HG03439 (cell line): ENCODE data around the gene QDPR.
"Not testable (repeated sequence)": the region's sequence is repeated elsewhere in the genome, so short reads cannot be mapped to it uniquely, and the experiment has no call there.

Experiments
- ATAC-seq: cut with Tn5 transposase; IDR thresholded peaks from one replicate; pipeline ENCODE4 v1.9.1; 2021; ENCODE audit warnings: mild to moderate bottlenecking, moderate library complexity; ENCODE audit not compliant: unreplicated experiment

QDPR gene

DNA sequence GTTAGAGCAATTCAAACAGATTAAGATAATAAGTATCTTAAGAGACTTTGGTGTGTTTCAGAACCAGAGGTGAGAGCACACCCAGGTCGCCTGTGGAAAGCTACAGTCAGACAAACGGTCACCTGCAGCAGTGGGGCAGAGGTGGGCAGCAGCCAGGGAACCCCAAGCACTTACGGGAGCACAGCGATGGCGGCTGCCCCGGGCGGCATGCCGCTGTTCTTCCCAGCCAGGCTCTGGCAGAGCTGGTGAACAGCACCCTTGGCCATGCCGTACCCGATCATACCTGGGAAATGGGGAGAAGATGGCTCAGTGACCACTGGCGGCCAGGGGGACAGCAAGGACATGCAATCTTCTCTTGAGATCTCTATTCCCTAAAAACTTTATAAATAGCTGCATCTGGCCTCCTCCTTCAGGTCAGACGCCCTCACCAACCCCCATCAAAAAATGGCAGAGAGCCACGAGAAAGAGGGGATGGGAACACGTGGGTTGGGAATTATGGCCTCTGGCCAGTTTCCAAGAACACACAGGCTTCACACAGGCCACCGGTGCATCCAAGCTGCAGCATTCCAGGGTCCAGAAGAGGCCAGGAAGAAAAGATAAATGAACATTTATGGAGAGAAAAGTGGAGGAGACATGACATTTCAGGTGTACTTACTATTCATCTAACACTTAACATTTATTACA, 19.7 kb downstream of the QDPR start:
- no peak for ATAC-seq

DNA sequence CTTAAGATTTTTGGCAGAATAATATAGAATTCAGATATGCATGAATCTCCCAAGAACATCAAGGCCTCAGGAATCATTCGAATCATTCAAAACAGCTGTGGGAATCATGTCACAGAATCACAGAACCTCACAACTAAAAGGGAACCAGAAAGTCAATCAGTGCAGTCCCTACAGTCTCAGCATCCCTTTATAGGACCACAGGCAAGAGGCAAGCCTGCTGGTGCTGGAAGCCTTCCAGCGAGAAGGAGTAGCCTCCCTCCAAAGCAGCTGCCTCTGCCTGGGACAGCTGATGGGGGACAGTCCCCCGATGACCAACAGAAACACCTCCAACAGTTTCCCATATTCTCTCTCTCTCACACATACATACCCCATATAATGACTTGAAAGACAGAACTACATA, 20.7 kb downstream of the QDPR start:
- no peak for ATAC-seq

DNA sequence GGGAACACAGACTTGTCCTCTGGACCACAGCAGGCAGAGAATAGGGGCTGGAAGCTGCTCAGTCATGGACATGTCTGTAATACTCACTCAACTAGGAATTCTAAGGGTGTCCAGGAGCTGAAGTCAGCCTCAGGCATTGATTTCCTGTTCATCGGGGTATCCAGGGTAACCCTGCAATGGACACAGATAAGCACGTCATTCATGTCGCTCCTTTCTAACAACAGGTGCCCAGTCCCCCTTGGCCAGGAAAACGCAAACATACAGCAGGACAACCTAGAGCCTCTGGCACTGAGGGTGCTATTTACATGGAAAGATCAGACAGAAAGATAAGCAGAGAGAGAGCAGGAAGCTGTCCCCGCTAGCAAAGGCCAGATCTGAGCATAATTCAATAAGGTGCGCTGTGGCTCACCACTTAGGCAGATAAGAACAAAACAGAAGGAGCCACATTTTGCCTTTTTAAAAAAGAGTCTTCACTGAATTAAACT, 21.3 kb downstream of the QDPR start:
- no peak for ATAC-seq

DNA sequence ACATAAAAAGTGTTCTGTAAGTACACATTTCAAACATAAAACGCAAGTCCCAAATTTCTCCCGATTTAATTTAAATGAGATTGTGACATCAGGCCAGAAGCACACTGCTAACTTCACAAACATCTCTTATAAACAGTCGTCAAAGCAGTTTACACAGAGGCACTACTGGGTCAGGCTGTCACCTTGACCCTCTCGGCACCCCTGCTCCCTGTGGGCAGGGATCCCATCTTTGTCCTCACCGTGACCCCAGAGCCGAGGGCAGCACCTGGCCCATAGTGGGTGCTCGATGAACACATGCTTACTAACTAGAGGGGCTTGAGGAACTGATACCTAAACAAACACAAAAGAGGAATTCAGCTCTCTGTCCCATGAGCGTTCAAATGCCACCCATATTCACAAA, 22.2 kb downstream of the QDPR start:
- ATAC-seq, result no peak

DNA sequence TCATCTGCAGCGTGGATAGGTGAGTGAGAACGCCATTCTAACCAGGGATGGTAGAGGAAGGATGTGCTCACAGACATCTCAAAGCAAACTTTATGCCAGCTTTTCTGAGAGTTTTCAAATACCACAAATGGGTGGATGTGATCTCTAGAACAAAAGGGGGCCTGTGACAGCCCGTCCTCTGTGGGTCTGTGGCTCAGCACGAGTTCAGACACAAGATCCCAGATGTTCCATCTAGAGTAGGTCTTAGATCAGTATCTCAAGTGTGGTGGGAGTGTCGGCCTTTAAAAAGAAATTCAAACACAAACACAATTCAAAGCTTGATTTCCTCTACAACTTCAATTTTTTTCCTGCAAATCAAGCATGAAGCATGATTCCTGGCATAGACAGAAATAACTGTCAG, 22.8 kb downstream of the QDPR start:
- ATAC-seq, result no peak

DNA sequence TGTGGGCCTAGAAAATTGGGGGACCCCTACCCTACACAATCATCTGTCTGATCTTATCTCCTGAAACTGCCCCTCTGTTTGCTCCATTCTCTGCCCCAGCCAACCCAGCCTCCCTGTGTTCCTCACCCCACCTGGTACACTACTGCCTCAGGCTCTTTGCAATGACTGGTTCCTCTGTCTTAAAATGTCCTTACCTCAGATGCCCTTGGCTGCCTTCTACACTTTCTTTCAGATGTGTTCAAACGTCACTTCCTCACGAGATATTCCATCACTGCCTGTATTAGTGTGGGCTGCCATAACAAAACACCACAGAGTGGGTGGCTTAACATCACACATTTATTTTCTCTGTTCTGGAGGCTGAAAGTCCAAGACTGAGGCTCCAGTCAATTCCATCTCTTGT, 29.2 kb downstream of the QDPR start:
- ATAC-seq, result no peak

DNA sequence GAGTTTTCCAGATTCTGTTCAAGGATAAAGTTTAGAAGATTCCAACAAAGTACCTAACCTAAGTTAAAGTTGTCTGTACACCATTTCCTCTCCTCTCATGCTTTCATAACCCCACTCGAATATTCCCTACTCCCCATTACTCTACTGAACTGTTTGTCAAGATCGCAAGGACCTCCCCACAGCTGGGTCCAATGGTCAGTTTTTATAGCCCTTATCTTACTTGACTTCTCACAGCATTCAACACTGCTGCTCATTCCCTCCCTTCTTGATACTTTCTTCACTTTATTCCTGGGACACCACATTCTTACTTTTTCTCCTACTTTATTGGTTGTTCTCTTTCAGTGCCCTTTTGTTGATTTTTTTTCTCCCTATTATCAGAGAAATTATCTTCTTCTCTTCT, 30.9 kb downstream of the QDPR start:
- no peak for ATAC-seq

DNA sequence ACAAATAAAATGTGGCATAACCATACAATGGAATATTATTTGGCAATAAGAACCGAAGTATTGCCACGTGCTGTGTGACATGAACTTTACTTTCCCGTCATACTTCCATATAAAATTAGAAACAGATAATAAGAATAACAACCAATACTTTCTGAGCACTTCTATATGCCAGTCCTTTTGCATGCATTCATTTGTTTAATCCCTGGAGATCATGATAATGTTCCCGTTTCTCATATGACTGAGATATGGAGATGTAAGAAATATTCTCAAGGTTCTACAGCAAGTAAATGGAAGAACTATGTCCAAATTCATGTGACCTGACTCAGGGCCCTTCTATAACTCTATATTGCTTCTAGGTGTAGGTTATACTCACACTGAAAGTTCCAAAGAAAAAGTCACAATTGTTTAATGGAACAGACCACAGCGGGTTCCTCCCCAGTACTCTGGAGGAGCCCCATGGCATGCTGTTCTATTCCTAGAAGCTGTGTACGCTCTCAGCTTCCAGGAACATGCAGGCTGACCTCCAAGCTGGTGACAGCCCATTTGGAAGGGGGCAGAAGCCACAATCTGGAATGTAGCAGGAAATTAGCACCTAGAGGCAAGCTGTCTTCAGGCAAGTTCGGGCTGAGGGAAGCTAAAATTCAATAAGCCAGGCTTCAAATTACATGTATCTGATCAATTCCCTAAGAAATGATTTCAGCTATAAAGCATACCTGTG, 31.5 kb downstream of the QDPR start:
- no peak for ATAC-seq

DNA sequence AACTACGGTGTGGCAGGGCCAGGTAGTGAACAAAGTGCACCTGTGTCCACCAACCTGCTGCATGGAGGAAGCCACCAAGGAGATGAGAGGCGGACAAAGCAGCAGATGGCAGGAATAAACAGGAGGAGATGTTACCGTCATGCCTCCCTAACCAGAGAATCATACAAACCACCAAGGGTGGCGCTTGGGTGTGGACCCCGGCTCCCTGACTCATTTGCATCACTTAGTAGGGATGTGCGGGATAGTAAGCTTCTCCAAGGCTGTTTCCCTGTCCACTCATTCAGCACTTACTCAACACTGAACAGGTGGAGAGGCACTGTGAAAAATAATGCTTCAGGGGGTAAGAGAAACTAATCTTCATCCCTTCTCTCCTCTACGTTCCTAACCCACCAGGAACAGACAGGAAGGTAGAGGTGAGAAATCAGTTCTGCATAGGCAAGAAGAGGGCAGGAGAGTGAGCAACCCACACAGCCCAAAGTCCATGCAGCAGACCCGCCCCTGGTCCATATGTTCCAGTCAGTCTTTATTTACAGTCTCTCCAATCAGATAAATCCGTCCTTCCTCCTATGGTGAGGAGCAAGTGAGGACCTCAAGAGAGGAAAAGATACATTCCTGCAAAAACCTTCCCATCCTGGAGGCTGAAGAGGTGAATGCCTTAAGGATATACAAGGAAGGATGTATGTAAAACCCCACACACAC, 34.0 kb downstream of the QDPR start:
- no peak for ATAC-seq

DNA sequence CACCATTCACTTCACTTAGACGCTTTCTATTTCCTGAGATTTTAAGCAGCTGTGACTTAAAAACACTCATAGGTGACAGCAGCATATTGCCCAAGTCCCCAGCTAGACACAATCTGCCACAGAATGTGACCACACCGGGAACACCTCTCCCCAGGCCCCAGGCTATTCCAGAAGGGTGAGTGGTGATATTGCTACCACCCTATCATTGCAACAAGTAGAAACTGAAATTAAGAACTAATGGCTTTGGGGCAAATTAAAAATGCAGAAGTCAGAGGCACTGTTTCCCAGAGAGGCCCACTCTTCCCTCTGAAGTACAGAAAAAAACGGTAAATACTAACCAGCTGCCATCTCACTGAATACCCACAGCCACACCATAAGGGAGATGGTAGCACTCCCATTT, 35.0 kb downstream of the QDPR start:
- ATAC-seq, result no peak

DNA sequence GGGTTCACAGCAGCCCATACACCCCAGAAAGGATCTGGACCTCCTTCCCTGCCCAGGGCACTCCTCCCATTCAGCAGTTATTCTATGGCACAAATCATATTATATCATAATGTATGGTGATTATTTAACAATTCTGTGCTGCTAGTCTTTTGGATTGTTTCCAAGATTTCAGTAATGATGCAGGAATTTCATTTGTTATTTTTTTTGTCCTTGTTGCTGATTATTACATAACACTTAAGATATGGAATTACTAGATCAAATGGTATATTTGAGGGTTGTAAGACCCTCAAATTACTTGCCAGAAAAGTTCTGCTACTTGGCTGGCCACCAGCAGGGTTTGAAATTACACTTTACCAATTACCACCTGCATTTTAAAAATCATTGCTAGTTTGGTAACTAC, 36.4 kb downstream of the QDPR start:
- ATAC-seq, result no peak

DNA sequence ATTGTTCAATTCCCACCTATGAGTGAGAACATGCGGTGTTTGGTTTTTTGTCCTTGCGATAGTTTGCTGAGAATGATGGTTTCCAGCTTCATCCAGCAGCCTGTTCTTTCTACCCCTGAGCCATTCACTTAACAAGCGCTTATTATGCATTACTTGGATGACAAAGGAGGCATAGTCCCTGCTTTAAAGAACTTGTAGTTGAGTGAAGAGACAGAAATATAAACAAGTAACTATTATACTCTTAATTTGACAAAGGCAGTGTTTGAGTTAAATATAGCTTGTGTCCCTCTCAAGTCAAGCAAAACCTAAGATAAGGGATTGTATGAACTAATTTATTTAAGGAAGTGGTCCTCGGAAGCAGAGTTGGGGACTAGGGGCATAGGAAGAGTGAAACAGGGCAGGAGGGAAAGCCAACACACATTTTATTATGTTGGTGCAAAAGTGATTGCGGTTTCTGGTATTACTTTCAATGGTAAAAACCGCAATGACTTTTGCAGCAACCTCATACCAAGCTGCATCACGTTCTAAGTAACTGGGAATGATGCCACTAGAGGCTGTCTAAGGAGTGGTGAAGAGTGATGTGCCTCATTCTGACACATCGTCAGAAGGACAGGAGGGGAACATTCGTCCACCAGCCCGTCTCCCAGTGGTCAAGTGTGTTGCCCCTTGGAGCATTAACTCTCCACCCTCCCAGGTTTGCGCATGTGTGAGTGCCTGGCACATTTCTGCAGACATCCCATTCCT, 41.8 kb downstream of the QDPR start:
- ATAC-seq, result no peak

DNA sequence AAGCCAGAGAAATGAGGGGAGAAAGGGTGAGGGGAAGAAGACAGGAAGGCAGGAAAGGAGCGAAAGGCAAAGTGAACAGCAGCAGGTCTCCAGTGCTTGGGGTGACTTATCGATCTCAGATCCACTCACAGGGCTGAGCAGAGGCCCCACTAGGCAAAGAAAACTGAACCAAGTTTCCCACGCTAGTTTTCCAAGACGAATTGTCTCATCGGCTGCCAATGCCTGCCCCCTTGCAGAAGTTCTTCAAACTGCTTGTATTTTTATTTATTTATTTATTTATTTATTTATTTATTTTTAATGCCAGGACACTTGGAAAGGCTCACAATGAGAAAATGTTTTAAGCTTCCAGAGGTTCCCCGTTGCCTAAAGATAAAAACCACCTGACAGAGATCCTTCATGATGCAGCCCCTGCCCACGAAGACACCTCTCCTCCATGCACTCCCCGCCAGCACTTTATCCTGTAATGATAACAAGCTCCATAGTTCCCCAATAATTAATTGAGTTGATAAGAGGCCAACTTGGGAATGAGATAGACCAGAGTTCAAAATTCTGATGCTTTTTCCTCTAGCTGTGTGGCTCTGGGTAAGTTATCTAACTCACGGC, 43.2 kb downstream of the QDPR start:
- no peak for ATAC-seq

DNA sequence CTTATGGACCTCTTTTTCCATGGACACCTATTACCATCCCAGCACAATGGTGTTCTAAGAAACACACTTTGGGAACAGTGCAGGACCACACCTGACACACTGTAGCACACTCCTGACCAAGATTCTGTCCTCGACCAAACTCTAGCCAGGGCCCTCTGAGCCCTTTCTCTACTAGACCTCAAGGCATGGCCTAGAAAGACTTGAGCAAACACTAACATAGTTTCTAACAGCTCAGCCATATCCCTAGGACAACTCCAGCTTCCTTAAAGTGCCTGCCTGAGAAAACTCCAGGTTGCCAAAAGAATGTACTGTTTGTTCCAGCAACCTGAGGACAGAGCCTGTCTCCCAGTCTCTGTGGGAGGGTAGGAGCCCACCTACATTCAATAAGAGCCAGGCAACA, 48.3 kb downstream of the QDPR start:
- ATAC-seq, result no peak

DNA sequence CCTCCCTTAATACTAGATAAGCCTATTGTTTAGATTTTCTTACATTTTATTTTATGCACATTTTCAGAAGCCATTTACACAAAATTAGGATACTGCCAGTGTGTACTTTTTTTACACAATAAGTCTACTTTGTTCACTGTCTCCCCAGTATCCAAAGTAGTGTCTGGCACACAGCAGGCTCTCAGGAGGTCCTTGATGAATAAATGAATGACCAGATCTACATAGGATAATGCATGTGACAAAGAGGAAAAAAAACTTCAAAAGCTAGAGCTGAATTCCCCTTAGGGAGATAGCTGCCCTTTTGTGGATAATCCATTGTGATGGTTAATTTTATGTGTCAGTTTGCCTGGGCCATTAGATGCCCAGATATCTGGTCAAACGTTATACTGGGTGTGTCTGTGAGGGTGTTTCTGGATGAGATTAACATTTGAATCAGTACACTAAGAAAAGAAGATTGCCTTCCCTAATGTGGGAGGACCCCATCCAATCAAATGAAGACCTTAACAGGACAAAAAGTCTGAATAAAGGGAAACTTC, 61.6 kb downstream of the QDPR start:
- no peak for ATAC-seq

DNA sequence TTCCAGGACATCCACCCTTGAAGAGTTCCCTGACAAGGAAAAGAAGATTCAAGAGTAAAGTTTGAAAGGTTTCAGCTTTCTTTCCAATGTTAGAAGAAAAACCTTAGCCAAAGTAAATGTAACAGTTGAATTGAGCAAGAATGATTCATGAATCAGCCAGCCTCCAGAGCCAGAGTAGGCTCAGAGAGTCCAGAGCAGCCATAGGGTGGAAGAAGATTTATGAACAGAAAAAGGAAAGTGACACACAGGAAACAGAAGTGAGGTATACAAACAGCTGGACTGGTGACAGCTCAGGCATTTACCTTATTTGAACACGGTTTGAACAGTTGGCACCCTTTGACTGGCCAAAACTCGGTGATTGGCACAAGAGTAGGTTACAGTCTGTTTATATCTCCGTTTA, 63.2 kb downstream of the QDPR start:
- no peak for ATAC-seq

DNA sequence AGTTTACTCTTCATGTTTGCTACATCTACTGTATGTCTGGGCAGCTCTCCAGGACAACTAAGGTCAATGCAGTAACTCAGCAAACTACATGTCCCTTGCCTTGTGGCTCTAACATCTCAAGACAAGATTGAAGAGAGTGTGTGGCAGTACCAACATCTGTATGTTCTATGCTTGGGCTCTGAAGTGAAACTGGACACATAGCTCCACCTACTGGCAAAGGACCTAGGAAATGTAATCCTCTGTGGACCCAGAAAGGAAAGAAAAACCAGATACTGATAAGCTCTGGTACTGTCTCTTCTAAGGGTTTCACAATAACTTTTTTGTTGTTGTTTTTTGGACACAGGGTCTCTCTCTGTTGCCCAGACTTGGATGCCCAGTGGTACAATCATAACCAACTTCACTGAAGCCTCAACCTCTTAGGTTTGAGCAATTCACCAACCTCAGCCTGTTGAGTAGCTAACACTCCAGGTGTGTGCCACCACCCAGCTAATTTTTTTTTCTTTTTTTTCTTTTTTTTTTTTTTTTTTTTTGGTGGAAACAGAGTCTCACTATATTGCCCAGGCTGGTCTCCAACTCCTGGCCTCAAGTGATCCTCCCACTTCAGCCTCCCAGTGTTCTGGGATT, 64.1 kb downstream of the QDPR start:
- peak; percentile 84 for ATAC-seq

DNA sequence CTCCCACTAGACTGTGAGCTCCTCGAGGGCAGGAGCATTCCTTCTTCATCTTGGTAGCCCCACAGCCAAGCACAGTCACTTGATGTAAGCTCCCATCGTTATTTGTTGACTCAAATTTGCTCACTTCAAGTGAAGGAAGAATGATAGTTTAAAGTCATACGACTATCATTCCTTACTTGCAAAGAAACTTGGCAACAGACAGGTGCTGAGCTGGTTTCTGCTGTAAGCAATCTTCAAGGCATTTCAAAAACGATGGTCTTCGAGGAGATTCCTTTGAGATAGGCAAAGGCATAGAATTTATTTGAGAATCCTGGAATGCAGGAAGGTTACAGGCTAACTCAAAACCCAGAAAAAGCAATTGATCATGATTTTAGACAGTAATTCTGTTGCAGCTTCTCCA, 64.8 kb downstream of the QDPR start:
- no peak for ATAC-seq

DNA sequence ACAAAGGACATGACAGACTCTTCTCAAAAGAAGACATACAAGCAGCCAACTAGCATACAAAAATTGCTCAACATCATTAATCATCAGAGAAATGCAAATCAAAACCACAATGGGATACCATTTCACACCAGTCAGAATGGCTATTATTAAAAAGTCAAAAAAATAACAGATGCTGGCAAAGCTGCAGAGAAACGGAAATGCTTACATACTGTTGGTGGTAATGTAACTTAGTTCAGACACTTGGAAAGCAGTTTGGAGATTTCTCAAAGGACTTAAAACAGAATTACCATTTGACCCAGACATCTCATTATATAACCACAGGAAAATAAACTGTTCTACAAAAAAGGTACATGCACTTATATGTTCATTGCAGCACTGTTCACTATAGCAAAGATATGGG, 69.4 kb downstream of the QDPR start:
- ATAC-seq, result not testable (repeated sequence)

DNA sequence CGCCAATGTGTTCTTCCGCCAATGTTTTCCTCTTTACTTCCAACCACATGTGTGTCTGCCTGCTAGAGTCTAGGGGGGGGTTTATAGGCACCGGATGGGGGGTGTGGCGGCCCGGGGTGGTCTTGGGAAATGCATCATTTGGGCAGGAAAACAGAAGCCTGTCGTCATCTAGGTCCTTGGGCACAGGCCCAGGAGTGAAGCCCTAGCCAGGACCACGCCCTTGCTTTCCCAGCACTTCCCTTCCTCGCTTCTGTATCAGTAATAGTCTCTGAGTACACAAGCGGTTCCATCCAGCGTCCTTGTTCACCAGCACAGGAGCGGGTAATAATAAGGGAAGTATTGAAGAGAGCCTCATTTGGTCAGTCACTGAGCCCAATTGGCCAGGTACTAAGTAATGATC, 74.5 kb downstream of the QDPR start:
- ATAC-seq, result no peak
